ENCODE data around the gene PYCR2.

DNA sequence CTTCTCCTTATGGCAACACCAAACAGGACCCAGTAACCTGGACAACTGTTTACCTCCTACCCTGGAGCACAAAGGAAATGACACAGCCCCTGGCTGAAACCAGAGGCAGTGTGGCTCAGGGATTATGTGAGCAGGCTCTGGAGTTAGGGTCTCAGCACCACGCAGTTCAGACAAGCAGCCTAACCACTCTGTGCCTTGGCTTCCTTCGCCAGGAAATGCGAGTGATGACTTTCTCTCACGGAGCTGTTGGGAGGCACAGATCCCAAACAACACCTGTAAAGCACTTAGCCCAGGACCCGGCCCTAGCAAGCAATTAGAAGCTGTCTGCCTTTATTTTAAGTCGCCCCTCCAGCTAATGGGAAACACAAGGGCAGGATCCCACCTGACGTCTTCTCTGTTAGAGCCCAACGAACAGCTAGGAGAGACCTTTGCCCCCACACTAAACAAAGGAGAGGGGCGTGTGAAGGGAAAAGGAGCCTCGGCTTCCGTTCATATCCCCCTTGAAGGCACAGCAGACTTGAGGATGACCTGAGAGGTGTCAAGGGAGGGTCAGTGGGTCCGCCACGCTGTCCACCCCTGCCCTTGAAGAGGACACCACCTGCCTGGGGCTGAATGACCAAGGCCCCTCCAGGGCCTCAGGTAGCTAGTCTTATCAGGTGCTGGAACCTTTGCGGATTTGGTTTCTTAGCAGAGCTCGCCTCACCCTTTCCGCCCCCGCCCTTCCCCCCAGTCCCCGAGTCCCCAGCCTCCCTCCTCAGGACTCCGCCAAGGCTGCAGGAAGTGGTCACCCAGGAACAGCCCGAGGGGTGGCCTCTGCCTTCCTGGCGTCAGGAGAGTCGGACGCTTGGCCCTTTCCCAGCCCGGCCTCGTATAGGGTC is 42.7 kb downstream of the PYCR2 start:
- TF ChIP-seq, protein P1, sequence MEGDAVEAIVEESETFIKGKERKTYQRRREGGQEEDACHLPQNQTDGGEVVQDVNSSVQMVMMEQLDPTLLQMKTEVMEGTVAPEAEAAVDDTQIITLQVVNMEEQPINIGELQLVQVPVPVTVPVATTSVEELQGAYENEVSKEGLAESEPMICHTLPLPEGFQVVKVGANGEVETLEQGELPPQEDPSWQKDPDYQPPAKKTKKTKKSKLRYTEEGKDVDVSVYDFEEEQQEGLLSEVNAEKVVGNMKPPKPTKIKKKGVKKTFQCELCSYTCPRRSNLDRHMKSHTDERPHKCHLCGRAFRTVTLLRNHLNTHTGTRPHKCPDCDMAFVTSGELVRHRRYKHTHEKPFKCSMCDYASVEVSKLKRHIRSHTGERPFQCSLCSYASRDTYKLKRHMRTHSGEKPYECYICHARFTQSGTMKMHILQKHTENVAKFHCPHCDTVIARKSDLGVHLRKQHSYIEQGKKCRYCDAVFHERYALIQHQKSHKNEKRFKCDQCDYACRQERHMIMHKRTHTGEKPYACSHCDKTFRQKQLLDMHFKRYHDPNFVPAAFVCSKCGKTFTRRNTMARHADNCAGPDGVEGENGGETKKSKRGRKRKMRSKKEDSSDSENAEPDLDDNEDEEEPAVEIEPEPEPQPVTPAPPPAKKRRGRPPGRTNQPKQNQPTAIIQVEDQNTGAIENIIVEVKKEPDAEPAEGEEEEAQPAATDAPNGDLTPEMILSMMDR (IDR thresholded peaks at IDR 0.05): no peak
- no peak for TF ChIP-seq POLR2AphosphoS5 (IDR thresholded peaks at IDR 0.05; ENCODE audit: low read depth, low read length)
- TF ChIP-seq, protein P2, sequence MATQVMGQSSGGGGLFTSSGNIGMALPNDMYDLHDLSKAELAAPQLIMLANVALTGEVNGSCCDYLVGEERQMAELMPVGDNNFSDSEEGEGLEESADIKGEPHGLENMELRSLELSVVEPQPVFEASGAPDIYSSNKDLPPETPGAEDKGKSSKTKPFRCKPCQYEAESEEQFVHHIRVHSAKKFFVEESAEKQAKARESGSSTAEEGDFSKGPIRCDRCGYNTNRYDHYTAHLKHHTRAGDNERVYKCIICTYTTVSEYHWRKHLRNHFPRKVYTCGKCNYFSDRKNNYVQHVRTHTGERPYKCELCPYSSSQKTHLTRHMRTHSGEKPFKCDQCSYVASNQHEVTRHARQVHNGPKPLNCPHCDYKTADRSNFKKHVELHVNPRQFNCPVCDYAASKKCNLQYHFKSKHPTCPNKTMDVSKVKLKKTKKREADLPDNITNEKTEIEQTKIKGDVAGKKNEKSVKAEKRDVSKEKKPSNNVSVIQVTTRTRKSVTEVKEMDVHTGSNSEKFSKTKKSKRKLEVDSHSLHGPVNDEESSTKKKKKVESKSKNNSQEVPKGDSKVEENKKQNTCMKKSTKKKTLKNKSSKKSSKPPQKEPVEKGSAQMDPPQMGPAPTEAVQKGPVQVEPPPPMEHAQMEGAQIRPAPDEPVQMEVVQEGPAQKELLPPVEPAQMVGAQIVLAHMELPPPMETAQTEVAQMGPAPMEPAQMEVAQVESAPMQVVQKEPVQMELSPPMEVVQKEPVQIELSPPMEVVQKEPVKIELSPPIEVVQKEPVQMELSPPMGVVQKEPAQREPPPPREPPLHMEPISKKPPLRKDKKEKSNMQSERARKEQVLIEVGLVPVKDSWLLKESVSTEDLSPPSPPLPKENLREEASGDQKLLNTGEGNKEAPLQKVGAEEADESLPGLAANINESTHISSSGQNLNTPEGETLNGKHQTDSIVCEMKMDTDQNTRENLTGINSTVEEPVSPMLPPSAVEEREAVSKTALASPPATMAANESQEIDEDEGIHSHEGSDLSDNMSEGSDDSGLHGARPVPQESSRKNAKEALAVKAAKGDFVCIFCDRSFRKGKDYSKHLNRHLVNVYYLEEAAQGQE (IDR thresholded peaks at IDR 0.05; ENCODE audit: insufficient read depth in 1 of 2, low read depth in 2 of 2, low read length in 1 of 2): no peak
- no peak for TF ChIP-seq SIN3A (IDR thresholded peaks at IDR 0.05; ENCODE audit: borderline replicate concordance, insufficient read depth, low read depth, low read length)
- TF ChIP-seq TCF7L2 (IDR thresholded peaks at IDR 0.05; ENCODE audit: low read depth, low read length): no peak

Data from Panc1 (cell line).